ENCODE data around the gene TMCO5A. TPM values are rescaled to one million over a fixed set of nuclear protein-coding genes. Genes with fewer than 3 reads are reported as not detected.
"Not testable (repeated sequence)": the region's sequence is repeated elsewhere in the genome, so short reads cannot be mapped to it uniquely, and the experiment has no call there.

TMCO5A gene
- total RNA-seq, 1 donor, result 0.10 TPM

DNA sequence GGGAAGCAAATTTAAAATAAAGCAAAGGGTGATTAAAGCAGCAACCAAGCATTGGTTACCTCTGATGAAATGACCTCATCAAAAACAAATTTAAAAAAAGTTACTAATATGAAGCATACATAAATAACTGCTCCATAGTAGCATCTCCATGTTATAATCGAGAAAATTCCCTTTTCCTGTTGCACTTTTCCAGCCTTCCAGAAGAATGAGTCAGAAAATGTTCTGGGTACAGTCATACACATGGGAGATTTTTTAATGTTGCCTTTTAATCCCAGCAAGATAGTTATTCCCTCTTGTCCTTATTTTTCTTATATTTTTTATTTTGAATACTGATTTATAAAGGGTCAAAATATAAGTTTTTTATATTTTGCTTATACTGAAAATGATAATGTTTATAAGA is 2.6 kb upstream of the TMCO5A start:
- H3K27me3 ChIP-seq (ENCODE audit: insufficient read depth, low read length), result no peaks in the 10 kb centered on the region
- no peaks in the 10 kb centered on the region for H3K9me3 ChIP-seq (ENCODE audit: low read depth, low read length)
- H3K4me1 ChIP-seq (ENCODE audit: insufficient read depth, low read length), result no peaks in the 10 kb centered on the region
- no peak overlapping the region for H3K4me3 ChIP-seq (ENCODE audit: low read length)

DNA sequence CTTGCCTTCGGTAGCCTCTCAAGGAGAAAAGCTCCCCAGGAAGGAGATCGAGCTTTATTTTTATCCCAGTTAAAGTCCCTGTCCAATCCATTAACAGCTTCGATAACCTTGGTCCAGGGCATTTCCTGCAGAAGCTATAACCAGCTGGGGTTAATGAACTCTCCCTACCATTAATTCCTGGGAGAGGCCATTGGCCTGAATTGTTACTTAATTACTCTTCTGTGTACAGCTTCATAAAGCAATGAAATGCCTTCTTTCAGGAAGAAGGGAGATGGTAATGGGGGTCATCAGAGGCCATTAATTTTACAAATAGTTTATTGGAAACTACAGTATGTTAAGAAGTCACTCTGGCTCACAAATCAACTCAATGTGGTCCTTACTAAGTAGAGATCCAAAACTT is 1.9 kb upstream of the TMCO5A start:
- Histone ChIP-seq H3K4me1 (ENCODE audit: insufficient read depth, low read length) (no peaks in the 10 kb centered on the region), H3K4me3 (ENCODE audit: low read length) (no peak overlapping the region), H3K27me3 (ENCODE audit: insufficient read depth, low read length) (no peaks in the 10 kb centered on the region), H3K9me3 (ENCODE audit: low read depth, low read length) (no peaks in the 10 kb centered on the region)

DNA sequence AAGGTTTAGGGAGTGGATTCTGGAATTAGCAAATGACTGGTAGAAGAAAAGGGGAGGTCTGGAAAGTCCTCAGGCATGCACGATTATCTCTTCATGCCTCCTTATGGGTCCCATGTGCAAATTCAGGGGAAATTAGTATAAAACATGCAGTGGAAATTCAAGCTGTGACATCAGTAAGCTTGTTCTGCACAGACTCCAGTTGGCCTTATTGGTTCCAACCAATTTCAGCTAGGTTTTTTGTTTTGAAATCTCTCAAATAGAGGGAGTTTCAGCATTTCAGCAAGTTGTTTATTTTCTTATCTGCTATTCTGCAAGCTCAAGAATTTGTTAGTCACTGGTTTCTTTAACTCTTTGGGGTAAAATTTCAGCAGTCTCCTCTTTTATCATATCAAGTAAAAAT is 774 bp upstream of the TMCO5A start:
- no peaks in the 10 kb centered on the region for H3K4me1 ChIP-seq (ENCODE audit: insufficient read depth, low read length)
- no peaks in the 10 kb centered on the region for H3K27me3 ChIP-seq (ENCODE audit: insufficient read depth, low read length)
- H3K9me3 ChIP-seq (ENCODE audit: low read depth, low read length), result no peaks in the 10 kb centered on the region
- no peak overlapping the region for H3K4me3 ChIP-seq (ENCODE audit: low read length)

- Histone ChIP-seq H3K4me1 (ENCODE audit: insufficient read depth, low read length) (no peaks in the 10 kb centered on the region), H3K4me3 (ENCODE audit: low read length) (no peak overlapping the region), H3K27me3 (ENCODE audit: insufficient read depth, low read length) (no peaks in the 10 kb centered on the region), H3K9me3 (ENCODE audit: low read depth, low read length) (no peaks in the 10 kb centered on the region)
Observed at GRCh38 chr15:37940876-37941275, 6.4 kb downstream of the TMCO5A start.

DNA sequence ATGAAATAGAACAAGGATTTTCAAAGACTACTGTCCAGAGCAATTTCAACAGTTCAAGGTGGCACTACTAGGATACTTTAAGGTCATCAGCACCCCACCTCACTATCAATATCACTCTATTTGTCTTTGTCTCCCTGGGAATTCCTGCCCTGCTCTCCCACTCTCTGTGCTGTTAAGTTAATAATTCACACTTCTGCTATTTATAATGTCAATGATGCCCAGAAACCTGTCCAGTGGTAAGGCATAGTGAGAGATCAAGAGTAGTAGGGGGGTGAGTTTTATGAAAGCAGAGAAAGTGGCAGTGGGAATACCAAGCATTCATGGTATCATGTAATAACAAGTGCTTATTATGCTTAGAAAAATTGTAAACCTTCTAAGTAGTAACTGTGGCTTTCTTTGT is 7.3 kb downstream of the TMCO5A start:
- Histone ChIP-seq H3K4me3 (ENCODE audit: low read length) (no peak overlapping the region), H3K4me1 (ENCODE audit: insufficient read depth, low read length) (no peaks in the 10 kb centered on the region), H3K9me3 (ENCODE audit: low read depth, low read length) (no peaks in the 10 kb centered on the region)

GRCh38 chr15:37951999-37952398 is 17.6 kb downstream of the TMCO5A start:
- H3K4me3 ChIP-seq (ENCODE audit: low read length), result no peak overlapping the region
- no peaks in the 10 kb centered on the region for H3K27me3 ChIP-seq (ENCODE audit: insufficient read depth, low read length)
- H3K4me1 ChIP-seq (ENCODE audit: insufficient read depth, low read length), result no peaks in the 10 kb centered on the region
- H3K9me3 ChIP-seq (ENCODE audit: low read depth, low read length), result no peaks in the 10 kb centered on the region

More for the DNA sequence above, 7.3 kb downstream of the TMCO5A start:
- H3K27me3 ChIP-seq (ENCODE audit: insufficient read depth, low read length), result no peaks in the 10 kb centered on the region

GRCh38 chr15:37960742-37961141 is 26.3 kb downstream of the TMCO5A start:
- H3K4me1 ChIP-seq (ENCODE audit: insufficient read depth, low read length); H3K27me3 ChIP-seq (ENCODE audit: insufficient read depth, low read length); H3K4me3 ChIP-seq (ENCODE audit: low read length); H3K9me3 ChIP-seq (ENCODE audit: low read depth, low read length): not testable (repeated sequence)

GRCh38 chr15:37967788-37968187 is 33.3 kb downstream of the TMCO5A start:
- no peaks in the 10 kb centered on the region for H3K4me1 ChIP-seq (ENCODE audit: insufficient read depth, low read length)

GRCh38 chr15:37973856-37974255 is 39.4 kb downstream of the TMCO5A start:
- no peaks in the 10 kb centered on the region for H3K4me1 ChIP-seq (ENCODE audit: insufficient read depth, low read length)
- H3K27me3 ChIP-seq (ENCODE audit: insufficient read depth, low read length), result no peaks in the 10 kb centered on the region
- no peak overlapping the region for H3K4me3 ChIP-seq (ENCODE audit: low read length)
- no peaks in the 10 kb centered on the region for H3K9me3 ChIP-seq (ENCODE audit: low read depth, low read length)

More at GRCh38 chr15:37967788-37968187, 33.3 kb downstream of the TMCO5A start:
- Histone ChIP-seq H3K9me3 (ENCODE audit: low read depth, low read length) (no peaks in the 10 kb centered on the region), H3K4me3 (ENCODE audit: low read length) (no peak overlapping the region), H3K27me3 (ENCODE audit: insufficient read depth, low read length) (no peaks in the 10 kb centered on the region)

DNA sequence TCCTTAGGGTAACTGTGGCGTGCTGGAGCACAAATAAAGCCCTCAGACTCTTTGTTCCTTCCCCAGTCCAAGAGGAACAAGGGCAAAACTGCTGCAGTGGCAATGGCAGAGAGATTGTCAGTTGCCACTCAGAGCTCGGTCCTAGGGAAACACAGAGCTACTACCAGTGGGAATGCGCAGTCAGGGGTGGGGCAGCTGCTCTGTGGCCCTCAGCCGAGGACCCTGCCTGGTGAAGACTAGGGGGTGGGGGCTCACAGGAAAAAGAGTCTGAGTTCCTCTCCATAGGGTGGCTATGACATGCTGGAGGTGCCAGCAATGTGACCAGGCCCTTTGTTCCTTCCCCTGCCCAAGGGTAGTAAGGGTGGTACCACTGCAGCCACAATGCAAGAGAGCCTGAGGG is 43.8 kb downstream of the TMCO5A start:
- Histone ChIP-seq H3K4me3 (ENCODE audit: low read length) (no peak overlapping the region), H3K9me3 (ENCODE audit: low read depth, low read length) (no peaks in the 10 kb centered on the region), H3K27me3 (ENCODE audit: insufficient read depth, low read length) (no peaks in the 10 kb centered on the region), H3K4me1 (ENCODE audit: insufficient read depth, low read length) (no peaks in the 10 kb centered on the region)

DNA sequence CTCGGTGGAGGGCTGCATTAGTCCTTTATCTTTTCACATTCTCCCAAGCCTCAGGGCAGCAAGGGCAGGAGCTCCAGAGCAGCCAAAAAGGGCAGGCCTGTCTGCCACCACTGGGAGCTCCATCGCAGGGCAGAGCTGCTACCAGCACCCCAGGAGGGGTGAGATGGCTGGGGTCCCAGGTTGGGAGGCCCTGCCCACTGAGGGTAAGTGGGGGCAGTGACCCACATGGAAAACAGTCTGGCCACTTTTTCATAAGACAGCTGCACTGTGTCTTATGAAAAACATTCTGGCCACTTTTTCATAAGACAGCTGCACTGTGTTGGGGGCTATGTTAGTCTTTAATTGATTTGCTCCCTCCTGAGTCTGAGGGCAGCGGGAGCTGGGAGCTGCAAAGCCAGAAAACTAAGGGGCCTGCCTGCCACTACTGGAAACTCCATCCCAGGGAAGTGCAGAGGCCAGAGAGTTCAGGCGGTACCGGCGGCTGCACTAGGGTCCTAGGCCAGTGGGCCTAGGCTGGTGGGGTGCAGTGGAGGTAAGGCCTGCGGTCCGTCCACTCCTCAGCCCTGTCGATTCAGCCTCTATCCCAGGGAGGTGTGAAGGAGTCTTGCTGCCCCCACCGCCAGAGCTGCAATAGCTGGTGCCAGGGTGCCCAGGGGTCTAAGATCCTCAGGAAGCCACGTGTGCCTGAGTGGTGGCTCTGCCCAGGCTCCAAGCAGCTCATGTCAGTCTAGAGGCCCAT is 45.4 kb downstream of the TMCO5A start:
- H3K4me1 ChIP-seq (ENCODE audit: insufficient read depth, low read length), result no peaks in the 10 kb centered on the region
- H3K4me3 ChIP-seq (ENCODE audit: low read length), result no peak overlapping the region
- H3K27me3 ChIP-seq (ENCODE audit: insufficient read depth, low read length), result no peaks in the 10 kb centered on the region
- H3K9me3 ChIP-seq (ENCODE audit: low read depth, low read length), result no peaks in the 10 kb centered on the region

DNA sequence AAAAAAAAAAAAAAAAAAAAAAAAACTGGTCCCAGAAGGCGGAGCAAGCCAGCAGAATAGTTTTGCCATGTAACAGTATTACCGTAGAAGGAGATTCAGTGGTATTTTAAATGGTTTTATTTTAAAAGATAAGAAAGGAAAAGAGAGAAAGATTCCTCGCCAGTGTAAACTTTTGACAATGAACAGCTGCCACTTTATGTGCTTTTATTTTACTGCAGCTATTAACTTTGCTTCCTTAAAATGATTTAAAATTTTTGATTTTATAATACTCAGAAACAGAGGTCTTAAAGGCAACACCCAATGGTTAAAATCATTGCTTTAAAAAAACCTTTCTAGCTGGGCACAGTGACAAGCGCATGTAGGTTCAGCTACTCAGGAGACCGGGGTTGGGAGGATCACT is 46.8 kb downstream of the TMCO5A start:
- no peak overlapping the region for H3K4me3 ChIP-seq (ENCODE audit: low read length)
- H3K9me3 ChIP-seq (ENCODE audit: low read depth, low read length), result no peaks in the 10 kb centered on the region
- no peaks in the 10 kb centered on the region for H3K27me3 ChIP-seq (ENCODE audit: insufficient read depth, low read length)
- H3K4me1 ChIP-seq (ENCODE audit: insufficient read depth, low read length), result no peaks in the 10 kb centered on the region

DNA sequence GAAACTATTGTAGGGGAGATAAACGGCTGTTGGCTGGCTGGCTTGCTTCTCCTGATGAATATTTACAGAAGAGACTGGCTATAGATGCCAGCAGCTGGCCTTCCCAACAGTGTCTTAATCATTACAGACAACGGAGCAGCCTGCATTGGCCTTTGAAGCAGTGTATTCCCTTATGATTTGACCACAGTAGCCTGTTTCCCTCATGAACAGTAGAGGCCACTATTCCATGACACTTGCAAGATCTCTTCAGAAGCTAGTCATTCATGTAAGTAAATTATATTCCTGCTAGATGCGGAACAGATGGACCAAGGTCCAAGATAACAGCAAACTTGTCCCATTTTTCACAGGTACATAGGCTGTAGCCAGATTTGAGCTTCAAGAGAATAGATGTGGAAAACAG is 47.3 kb downstream of the TMCO5A start:
- no peaks in the 10 kb centered on the region for H3K9me3 ChIP-seq (ENCODE audit: low read depth, low read length)
- H3K4me1 ChIP-seq (ENCODE audit: insufficient read depth, low read length), result no peaks in the 10 kb centered on the region
- no peak overlapping the region for H3K4me3 ChIP-seq (ENCODE audit: low read length)
- no peaks in the 10 kb centered on the region for H3K27me3 ChIP-seq (ENCODE audit: insufficient read depth, low read length)

GRCh38 chr15:37984368-37984767 is 49.9 kb downstream of the TMCO5A start:
- no peaks in the 10 kb centered on the region for H3K4me1 ChIP-seq (ENCODE audit: insufficient read depth, low read length)
- H3K27me3 ChIP-seq (ENCODE audit: insufficient read depth, low read length), result no peaks in the 10 kb centered on the region
- H3K9me3 ChIP-seq (ENCODE audit: low read depth, low read length), result peaks cover 12% of the 10 kb centered on the region
- no peak overlapping the region for H3K4me3 ChIP-seq (ENCODE audit: low read length)

DNA sequence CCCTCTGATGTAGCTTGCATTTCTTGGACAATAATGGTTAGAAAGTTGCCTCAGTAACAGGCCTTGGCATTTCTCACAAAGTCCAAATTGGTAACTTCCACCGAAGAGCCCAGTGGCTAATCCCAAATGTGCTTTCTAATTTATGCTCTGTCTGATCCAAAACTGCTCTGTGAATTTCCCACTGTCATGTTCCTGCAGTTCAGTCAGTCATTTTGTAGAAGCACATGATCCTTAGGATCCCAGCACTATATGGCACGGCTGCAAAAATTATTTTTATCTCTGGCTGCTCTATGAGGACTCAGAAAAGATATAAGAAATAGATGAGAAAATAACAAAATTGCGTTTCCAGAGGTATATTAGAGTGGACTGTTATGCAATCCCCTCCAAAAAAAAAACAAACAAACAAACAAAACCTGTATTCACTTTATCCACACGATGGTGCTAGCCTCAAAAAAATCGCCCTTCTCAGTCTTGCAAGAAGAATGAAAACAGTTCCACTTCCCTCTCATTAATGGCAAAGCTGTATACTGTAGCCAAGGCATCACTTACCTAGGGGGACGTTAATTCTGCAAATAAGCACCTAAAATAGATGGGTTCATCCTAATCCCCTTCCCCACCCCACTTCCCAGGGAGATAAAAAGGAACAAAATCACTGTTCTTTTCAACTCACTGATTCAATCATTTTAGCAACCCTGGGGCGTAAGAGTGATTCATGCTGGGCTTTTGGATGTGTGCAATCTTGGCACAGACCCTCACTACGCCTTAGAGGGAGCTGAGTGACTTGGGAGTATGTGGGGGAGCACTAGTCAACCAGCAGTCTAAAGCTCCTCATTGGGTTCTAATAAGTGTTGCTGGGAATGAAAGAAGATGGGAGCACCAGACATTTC is 61.3 kb downstream of the TMCO5A start:
- H3K27me3 ChIP-seq (ENCODE audit: insufficient read depth, low read length), result no peaks in the 10 kb centered on the region
- no peaks in the 10 kb centered on the region for H3K4me1 ChIP-seq (ENCODE audit: insufficient read depth, low read length)
- H3K9me3 ChIP-seq (ENCODE audit: low read depth, low read length), result peaks cover 6% of the 10 kb centered on the region
- H3K4me3 ChIP-seq (ENCODE audit: low read length), result no peak overlapping the region
